Mucosa of gallbladder (tissue), 1 donor: ENCODE data around the gene YAP1. TPM values are rescaled to one million over a fixed set of nuclear protein-coding genes. Genes with fewer than 3 reads are reported as not detected.
A peak's percentile ranks its signal among the peaks of the same experiment; 100 is the strongest.

Experiments used
- DNase-seq: peaks from one replicate; pipeline ENCODE4 v3.0.0-alpha.2; 2020; ENCODE audit warnings: low spot score
- total RNA-seq: library from RNA; stranded (reverse); gene quantifications from one replicate; pipeline ENCODE4 v1.2.1, GENCODE V29; 2021
- donor health status: DM: no; HTN: no; CAD: no.

Gene YAP1
- total RNA-seq, 1 donor from 2014 or later, result 154 TPM

DNA sequence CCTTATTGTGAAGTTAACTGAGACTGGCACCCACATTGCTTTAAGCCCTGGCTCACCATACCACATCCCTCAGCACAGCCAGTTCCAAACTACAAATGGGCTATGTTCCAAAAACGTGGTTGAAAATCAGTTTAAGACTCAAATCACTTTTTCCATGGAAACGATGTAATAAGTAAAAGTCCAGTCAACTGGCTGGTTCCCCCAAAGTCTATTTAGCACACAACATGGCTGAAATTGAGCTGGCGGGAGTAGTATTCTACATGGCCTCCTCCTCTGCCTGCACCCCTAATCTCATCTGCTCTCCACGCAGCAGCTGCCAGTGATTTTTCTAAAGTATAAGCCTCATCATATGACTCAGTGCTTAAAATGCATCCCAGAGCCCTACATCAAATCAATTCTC lies 166.1 kb downstream of the YAP1 start:
- no peak for DNase-seq

DNA sequence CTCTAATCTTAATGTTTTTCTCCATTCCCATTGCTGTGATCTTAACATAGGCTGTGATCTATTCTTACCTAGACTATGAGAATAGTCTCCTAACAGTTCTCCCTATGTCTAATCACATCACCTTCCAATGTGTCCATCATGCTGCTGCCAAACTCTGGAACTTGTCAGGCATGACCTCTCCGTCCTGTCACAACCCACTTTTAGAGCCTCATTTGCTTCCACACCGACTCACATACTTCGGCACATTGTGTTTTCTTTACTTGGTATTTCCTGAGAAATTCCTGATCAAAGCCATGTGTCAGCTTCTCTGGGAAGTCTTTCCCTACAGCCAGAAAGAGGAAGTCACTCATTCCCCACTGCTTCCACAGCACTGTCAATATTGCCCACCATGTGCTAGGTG lies 166.5 kb downstream of the YAP1 start:
- no peak for DNase-seq

GRCh38 chr11:102279641-102280170 lies 169.5 kb downstream of the YAP1 start:
- DNase-seq, result peak; percentile 48

DNA sequence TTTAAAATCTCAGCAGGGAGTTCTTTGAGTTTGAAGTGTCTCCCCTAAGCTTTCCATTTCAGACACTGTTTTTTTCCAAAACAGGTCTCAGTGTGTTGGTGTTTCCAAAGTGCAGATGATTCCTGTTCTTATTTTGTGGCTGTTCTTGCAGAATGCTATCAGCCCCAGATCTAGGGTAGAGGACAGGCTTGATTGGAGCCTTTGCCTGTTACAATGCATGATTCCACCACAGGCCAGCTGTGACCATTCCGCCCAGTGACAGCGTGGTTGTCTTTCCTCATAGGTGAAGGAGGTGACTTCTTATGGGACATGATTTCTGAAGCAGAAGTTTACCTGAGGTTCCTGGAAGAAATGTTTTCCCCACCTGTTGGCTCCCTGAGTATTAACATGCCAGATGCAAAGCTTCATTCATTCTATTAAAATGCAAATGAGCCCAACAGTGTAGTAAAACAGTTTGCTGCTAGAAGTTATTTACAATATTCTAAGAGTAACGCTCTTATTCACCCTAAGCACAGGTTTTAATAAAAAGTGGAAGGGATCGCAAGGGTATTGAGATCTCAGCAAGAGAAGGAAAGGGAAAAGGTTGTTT lies 170.1 kb downstream of the YAP1 start:
- DNase-seq, result no peak

Other genes starting within 250 kb of the YAP1 start
- 10.0 TPM for gene CEP126, start 195.4 kb upstream of the YAP1 start, total RNA-seq
- 0.09 TPM for gene ANGPTL5, start 193.9 kb upstream of the YAP1 start, total RNA-seq
- 7.1 TPM for gene CFAP300, start 63.0 kb upstream of the YAP1 start, total RNA-seq
- gene BIRC3, start 207.0 kb downstream of the YAP1 start, total RNA-seq, result 20.2 TPM
- 53.5 TPM for gene BIRC2, start 236.8 kb downstream of the YAP1 start, total RNA-seq